Left renal cortex interstitium (tissue), 4 donors: ENCODE results near the gene RUFY4. TPM values are rescaled to one million over a fixed set of nuclear protein-coding genes. Genes with fewer than 3 reads are reported as not detected.

Source experiments
- DNase-seq, 4 donors: peaks; one replicate each; pipeline ENCODE4 v3.0.0-alpha.2; 2013; ENCODE audit warnings: low read depth in 4 of 4, low spot score in 2 of 4, missing footprints in 1 of 4
- polyA plus RNA-seq, 4 donors: library from polyadenylated mRNA; unstranded; fragments of 120-200 nt; gene quantifications; one replicate each; pipeline ENCODE4 v1.2.1, GENCODE V29; 2013; ENCODE audit not compliant: insufficient read length in 4 of 4

The RUFY4 gene, protein sequence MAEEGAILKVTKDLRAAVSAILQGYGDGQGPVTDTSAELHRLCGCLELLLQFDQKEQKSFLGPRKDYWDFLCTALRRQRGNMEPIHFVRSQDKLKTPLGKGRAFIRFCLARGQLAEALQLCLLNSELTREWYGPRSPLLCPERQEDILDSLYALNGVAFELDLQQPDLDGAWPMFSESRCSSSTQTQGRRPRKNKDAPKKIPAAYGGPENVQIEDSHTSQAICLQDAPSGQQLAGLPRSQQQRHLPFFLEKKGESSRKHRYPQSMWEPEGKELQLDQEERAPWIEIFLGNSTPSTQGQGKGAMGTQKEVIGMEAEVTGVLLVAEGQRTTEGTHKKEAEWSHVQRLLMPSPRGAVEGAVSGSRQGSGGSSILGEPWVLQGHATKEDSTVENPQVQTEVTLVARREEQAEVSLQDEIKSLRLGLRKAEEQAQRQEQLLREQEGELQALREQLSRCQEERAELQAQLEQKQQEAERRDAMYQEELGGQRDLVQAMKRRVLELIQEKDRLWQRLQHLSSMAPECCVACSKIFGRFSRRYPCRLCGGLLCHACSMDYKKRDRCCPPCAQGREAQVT
- under 1 TPM in 2 of 4 donors, not detected in 2; 0.13 to 0.27 TPM for polyA plus RNA-seq

DNA sequence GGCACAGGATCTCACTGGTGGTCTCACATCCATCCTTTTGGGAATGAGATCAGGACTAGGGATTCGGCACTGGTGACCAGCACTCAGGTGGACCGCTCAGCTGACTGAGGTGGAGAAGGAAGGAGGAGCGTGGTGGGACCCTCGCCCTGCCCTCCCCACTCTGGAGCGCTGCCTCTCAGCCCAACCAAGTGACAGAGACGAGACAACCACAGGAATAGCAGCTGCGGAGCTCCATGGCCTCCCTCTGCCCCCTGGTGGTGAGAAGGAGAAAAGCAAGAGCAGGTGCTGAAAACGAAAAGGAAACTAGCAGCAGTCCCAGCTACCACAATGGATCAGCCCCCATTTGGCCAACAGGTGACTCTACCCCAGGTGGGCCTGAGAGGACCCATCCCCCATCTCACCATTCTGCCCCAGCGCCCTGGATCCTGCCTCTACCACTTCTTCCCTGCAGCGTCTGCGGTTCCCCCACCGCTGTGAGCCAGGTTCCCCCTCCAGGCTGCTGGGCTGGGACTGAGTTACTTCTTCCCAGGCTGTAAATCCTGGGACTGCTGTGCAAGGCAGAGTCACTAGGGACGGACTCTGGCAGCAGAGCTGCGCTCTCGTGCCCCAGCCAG lies at the start of gene RUFY4:
Gene RUFY4, plus strand, starts transcription at position 533 of the 614 bp plus-strand sequence. CDS start 1,353 bp downstream, outside the sequence.
- peak; percentile 25 to 51 (median 31) for DNase-seq

DNA sequence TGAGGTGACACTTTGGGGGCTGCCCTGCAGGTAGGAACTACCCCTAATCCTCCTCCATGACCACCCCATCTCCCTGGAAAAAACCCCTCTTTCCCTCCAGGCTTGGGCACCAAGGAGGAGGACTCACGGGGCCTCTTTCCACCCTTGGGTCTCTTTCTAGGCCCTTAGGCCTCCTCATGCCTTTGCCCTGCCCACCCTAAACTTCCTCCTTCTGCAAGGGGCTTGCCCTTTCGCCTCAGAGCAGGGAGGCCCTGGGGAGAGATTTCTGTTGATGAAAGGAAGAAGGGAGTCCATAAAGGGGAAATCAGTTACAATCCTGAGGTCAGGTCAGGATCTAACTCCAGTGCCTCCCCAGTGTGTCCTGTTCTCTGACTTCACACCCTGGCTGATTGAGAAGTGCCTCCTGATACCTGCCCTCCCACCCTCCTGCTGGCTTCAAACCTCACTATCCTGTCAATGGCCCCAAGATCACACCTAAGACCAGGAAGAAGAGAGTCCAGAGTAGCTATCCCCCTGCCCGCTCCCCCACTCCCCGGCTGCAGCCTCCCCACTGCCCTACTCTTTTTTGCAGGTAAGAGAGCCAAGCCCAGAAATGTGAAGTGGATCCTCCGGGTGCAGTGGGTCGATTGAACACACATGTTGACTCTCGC lies 49.5 kb upstream of the RUFY4 start:
- DNase-seq: no peak

DNA sequence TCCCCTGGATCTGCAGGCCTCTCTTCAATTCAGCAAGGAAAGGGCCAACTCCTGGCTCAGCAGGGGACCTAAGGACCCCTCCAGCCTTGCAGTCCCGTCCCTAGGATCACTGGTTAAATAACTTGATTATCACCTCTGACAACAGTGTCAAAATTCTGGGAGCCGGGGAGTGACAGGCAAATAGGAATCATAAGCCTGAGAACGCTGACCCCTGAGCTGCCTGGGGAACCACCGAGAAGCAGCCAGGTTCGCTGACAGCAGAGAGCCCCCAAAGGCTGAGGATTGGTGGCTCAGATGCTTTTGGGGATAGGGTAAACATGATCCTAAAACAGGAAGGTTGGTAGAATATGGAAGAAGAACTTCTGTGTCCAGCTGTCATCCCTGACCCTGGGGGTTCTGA lies 48.8 kb upstream of the RUFY4 start:
- DNase-seq: no peak

DNA sequence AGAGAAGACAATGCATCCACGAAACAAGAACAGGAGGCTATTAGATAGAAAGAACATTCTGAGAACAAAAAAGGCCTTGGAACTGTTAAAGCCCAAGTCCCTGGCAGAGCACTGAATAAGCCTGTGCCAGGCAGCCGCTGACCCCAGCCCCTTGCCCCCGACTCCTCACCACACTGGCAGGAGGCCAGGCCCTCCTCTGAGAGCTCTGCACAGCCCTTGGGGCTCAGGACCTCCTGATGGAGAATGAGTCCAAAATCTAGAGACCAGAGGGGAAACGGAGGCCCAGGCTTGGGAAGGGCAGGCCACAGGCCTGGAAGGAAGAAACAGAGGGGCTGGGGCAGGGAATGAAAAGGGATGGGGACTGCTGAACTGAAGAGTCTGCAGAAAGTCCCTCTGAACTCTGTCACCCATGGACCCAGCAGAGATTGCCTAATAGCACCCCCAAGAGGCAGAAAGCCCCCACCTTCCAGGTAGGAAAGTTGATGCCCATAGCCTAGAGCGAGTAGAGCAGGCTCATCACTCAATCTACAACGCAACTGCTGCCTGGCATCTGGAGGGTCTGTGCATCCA lies 48.0 kb upstream of the RUFY4 start:
- DNase-seq: no peak

DNA sequence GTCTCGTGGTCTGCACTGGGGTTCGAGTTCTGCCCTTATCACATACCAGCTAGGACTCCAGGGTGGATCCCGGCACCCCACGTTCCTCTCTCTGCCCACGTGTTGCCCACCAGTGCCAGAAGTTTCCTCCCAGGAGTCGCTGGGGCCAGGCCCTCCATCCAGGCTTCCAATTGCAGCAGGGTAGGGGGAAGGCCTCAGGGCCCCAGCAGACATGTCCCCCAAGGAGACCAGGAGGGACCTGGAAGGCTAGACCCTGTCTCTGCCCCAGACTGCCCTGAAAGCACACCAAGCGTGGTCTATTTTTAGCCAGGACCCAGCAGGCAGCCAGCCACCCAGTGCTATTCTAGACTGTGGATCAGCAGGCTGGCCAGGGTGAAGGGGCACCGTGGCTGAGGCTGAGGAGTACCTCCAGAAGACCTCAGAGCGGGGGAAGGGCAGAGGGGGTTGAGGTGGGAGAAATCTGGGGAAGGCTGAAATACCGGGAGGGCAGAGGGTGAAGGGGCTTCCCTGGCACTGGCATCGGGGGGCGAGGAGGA lies 47.4 kb upstream of the RUFY4 start:
- DNase-seq: no peak

DNA sequence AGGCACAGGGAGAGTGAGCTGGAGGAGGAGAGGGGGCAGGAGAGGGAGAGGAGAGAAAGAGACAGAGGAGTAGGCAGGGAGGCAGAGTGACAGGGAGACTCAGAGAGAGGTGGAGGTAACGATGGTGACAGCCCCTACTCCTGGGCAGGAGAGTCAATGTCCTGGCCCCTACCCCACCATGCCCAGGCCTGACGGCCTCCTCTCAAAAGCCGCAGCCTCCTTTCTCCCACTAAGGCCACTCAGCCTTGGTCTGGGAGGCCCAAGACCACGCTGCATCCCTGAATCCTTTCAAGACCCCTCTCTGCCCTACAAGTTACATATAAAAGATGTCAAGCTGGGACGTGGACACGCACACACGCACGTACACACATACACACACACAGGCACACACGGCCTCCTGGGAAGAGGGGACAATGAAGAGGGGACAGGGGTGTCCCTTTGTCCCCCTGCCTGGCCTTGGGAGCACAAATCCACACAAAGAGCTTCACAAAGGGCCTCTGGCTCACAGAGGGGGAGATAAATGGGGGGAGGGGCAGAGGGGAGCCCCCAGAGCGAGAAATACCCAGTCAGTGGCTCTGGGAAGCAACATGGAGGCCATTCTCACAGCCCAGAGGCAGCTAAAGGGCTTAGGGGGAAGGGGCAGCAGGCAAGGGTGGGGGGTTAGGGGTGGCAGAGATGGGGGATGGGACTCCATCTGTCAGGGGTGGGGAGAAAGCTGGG lies 46.8 kb upstream of the RUFY4 start:
- no peak for DNase-seq

DNA sequence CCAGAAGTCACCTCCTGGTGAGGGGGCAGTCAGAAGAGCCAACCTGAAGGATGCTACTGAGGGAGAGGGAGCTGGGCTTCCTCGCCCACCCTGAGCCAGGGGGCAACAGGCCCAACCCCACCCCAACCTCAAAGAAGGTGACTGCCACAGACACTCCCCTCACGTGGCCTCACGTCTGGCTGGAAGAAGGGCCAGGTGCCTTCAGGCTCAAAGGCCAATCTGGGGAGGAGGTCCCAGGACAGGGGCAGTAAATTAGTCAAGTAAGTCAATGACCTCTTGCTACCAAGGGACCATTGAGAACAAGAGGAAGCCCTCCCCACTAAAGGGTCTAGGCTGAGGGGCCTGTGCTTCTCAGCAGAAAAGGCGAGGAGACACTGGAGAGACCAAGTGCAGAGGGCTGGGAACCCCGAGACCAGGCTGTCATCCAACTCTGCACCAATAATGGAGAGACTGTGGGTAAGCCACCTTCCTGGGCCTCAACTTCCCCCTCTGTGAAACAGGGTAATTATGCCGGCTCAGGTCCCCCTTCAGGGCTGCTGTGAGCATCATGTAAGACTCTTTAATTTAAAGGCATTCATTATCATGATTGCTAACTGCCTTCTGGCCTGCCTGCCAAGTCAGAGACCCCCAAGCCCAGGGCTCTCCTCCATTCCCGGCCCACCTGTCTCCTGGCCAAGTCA lies 46.1 kb upstream of the RUFY4 start:
- DNase-seq: no peak

DNA sequence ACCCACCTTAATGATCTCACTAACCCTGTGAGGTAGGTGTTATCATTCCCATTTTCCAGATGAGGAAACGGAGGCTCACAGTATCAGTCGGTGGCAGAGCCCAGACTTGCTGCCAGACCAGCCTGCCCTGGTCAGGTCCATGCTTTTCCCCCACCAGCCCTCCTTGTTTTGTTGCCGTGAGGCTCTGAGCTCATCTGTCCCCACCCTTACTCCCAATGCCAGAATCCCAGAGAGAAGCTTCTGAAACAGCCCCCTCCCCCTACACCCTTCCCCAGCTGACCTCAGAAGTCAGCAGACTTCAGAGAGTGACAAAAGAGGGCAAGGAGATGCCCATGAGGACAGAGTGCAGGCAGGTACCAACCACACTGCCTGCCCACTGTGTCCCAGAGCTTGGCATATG lies 45.4 kb upstream of the RUFY4 start:
- DNase-seq: no peak

DNA sequence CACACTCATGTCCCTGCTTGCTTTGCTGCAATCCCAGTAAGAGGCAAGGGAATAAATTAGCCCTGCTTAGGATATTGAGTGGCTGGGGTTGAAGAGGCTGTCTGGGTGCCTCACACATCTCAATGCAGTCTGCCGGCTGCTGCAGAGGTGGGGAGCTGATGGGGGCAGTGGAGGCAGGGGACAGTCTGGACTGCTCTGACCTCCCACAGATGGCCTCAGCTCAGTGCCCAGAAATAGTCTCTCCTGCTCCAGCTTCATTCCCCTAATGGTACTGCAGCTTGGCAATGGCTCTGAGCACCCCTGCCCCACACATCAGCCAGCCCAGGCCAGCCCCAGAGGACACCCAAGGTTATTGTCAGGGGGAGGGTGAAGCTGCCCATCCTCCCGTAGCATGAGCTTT lies 44.7 kb upstream of the RUFY4 start:
- DNase-seq: no peak

DNA sequence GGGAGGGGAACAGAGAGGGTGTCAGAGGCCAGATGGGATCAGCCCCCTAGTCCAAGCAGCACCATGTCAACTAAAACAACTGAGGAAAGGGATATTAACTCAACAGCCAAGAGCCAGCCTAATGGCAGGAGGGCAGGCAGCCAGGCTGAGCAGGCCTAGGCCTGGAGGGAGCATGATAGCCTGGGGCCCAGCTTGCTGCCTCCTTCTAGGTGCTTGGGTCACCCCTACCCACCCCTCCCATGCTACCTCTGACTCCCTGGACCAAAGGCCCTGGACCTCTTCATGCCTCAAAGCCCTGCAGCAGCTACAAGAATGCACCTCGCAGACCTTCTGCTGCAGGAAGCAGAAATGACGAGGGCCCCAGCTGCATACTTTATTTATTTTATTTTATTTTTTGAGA lies 44.2 kb upstream of the RUFY4 start:
- no peak for DNase-seq

DNA sequence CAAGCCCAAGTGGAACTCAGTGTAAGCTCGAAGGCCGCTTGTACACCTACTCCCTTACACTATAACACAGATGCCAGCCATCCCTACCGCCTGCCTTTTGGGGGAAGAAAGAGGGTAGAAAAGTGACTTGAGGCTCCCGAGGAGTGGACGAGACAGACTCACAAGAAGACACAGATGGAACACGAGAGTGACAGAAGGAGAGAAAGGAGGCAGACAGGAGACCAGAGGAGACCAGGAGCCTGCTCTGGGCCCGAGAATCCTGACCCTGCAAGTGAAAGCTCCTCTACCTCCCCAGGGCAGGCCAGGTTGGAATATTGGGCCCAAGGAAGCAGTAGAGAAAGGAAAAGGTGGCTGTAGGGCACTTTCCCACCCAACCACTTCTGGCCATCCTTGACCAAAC lies 42.8 kb upstream of the RUFY4 start:
- no peak for DNase-seq

DNA sequence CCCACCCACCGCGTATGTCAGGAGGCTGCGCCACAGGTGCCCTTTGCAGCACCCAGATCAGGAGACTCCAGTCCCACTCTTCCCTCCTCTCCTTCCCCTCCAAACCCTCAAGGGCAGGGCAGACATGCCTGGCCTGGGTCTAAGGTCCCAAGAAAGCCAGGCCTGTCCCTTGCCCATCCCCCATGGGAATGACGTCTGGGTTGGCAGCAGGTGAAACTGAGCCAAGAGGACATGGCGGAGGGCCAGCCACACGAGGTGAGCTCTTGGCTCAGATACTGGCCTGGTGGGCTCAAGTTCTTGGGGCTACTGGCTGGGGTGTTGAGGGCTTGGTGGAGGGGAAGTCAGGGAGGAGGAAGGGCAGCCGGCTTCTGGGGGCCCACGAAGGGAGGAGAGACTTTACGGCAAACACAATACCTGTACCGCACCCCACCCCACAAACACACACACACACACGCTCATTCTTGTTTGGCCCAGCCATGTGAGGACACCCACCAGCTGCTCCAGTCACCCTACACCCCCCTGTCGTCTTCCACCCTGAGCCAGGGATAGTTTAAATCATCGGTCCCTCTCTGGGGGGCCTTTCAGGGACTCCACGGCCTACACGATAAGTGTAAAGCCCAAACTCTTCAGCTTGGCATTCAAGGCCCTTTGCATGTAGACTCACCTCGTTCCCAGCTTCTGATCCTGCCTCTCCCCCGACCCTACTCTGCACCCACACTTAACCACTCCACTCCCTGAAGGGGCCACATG lies 42.2 kb upstream of the RUFY4 start:
- DNase-seq: no peak

DNA sequence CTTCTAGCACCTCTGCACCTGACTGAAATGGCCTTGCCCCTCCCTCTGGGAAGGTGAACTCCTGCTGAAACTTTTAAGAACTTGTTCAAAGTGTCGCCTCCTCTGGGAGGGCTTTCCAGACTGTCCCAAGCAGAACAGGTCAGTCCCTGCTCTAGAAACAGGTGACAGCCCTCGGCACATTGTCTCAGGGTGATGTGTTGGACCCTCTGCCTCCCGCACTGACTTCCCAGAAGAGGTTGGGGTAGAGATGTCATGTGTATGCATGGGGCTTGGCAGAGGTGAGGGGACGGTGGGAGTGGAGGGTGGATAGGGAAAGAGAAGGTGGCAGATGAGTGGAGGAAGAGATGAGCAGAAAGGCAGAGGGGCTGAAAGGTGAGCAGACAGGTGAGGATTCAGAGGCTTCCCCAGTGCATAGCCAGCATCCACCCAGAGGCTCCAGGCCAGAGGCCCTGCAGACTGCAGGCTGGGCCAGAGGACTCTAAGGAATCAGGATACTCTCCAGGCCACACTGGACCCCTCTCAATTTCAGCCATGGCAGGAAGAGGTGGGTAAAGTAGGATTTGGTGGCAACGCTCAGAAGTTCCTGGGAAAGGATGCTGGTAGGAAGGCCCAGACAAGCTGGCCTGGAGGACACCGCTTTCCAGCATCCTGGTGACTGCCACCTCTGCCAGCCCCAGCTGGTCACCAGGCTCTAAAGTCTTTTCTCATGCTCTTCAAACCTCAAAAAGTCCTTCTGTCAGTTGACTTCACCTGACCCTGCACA lies 41.4 kb upstream of the RUFY4 start:
- DNase-seq: no peak

DNA sequence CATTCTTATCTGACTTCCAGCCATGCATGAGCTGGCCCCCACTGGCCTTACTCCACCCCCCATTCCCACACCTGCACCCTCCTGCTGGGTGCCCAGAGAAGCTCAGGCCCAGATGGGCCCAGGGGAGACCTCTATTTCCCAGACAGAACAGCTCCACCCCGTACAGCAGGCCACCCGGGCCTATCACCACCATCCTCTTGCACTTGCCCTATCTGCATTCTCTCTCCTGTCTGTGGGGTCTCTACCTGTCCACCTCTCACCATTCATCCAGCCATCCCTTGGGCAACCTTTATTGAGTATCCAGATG lies 40.9 kb upstream of the RUFY4 start:
- DNase-seq: no peak

DNA sequence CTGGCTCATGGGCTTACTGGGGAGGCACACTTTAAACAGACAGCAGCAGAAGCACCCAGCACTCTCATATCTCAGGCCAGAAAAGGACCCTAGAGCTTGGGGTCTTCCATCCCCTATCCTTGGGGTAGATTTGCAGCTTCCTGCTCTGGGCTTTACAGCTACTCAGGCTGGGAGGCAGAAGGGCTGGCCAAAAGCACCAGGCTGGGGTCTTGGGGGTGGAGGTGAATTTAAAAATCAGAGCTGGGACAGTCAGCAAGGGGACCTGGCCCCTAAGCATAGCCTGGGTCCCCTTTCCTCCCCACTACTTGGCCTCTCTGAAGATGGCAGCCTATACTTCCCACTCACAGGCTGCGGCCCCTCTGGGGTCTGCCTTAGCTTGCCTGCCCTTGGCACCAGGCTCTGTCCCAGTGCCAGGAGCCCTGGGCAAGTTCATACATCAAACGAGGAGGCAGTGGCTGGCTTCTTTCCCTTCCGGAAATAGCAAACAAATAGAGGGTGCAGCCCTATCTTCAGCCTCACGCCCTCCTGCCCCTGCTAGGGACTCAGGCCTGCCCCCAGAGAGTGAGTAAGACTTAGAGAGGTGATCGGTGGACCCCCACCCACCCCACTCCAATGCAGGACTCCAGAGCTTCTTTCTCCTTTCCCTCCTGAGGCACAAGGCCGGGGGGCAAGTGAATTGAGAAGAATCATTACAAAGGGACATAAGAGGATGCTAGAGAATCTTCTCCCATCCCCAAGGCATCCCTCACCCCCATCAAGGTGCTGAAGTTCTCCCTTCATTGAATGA lies 40.3 kb upstream of the RUFY4 start:
- DNase-seq: no peak

DNA sequence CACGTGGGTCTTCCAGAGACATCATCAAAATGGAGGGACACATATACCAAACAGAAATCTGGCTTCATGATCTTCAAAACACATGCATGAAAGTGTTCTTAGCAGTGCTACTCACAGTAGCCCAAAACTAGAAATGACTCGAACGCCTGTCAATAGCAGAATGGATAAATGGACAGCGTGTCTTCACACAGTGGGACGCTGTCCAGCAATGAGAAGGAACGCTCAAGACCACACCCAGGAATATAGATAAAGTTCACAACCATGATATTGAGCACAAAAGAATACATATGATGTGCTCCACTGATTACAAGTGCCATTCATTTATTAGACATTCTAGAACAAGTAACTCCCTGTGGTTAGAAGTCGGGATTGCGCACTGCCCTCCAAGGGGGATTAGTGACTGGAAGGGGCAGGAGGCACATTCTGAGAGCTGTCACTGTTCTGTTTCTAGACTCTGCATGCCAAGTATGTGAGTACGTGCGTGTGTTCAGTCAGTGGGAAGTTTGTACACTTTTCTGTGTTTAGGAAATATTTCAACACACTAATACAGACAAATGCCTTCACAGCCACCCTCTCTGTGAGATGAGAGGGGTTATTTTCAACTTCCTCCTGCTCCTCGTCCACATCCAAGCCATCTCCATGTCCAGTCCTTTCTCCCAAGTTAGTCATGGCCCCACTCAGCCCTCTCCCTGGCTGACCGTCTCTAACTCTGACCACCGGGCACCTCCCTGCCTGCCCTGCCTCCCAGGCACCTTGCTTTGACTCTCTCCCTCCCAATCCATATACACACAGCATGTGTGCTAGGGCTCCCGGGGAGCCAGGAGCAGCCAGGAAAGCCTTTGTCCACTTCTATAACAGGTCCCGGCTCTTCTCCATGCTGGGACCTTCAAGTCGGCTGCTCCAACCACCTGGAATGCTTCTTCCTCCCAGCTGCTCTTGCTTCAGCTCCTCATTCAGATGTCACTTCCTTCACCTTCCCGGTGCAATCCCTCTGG lies 39.4 kb upstream of the RUFY4 start:
- DNase-seq: no peak
